Panc1 (cell line): Measurements from ENCODE around the gene CLASRP.

ENCODE experiments used
- POLR2AphosphoS5 ChIP-seq: IDR thresholded peaks from 2 replicates; pipeline ENCODE4 v1.6.1; 2012; ENCODE audit warnings: mild to moderate bottlenecking, low read depth, low read length, moderate library complexity
- SIN3A ChIP-seq: IDR thresholded peaks from 2 replicates; pipeline ENCODE4 v1.6.1; 2012; ENCODE audit warnings: low read depth, mild to moderate bottlenecking, low read length, moderate library complexity, borderline replicate concordance; ENCODE audit not compliant: insufficient read depth
- TF ChIP-seq, protein P1 (sequence below): fragments of 450-650 bp; IDR thresholded peaks from 2 replicates; pipeline ENCODE4 v1.5.1; 2017; ENCODE audit warnings: mild to moderate bottlenecking

DNA sequence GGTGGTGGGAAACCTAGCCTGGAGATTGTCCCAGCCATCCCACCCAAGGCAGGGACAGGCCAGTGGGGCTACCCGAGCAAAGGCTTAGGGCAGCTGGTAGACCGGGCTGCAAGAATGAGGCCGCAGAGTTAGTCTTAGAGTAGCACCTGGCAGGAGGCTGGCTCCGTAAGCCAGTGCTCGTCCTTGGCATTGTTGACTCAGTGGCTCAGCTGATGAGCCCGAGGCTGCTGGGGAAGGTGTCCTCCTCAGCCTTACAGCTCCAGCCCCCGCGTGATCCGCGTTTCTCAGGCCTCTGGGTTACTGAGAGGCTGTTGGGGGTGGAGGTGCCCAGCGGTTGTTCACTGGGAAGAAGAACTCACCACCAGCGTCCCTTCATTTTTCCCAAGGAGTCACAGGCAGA is 78.8 kb downstream of the CLASRP start:
- TF ChIP-seq POLR2AphosphoS5 = no peak
- TF ChIP-seq, protein P1, sequence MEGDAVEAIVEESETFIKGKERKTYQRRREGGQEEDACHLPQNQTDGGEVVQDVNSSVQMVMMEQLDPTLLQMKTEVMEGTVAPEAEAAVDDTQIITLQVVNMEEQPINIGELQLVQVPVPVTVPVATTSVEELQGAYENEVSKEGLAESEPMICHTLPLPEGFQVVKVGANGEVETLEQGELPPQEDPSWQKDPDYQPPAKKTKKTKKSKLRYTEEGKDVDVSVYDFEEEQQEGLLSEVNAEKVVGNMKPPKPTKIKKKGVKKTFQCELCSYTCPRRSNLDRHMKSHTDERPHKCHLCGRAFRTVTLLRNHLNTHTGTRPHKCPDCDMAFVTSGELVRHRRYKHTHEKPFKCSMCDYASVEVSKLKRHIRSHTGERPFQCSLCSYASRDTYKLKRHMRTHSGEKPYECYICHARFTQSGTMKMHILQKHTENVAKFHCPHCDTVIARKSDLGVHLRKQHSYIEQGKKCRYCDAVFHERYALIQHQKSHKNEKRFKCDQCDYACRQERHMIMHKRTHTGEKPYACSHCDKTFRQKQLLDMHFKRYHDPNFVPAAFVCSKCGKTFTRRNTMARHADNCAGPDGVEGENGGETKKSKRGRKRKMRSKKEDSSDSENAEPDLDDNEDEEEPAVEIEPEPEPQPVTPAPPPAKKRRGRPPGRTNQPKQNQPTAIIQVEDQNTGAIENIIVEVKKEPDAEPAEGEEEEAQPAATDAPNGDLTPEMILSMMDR = no peak
- no peak for TF ChIP-seq SIN3A
